GM03348 (cell line): ENCODE data around the gene RPL10.

Experiments
- DNase-seq: peaks from one replicate; pipeline ENCODE4 v3.0.0; 2012; ENCODE audit warnings: low spot score

RPL10 gene

DNA sequence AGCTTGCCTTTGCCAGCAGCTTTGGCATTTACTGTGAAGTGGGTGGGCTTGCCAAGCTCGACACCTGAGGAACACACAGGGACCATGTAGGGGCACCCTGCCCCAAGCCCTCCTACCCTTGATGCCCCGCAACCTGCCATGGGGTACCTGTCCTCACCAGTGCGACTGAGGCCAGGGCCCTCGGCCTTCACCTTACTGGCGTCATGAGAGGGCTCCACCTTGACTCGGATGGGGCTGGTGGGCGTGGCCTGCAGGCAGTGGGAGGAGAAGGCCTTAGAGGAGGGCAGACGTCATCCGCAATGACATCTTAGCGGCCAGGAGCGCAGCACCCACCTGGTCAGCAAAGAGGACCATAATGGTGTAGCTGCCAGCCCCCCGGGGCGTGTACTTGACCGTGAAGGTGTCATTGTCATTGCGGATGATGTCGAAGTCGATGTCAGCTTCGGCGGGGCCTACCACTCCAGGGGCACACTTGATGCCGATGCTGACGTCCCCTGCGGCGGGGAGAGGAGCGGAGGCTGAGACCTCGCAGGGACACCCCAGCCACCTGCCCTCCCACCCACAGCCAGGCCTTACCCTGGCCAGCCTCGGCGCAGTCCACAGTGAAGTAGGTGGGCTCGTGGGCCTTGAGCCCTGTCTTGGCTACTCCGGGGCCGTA, 36.0 kb upstream of the RPL10 start:
- DNase-seq: no peak

DNA sequence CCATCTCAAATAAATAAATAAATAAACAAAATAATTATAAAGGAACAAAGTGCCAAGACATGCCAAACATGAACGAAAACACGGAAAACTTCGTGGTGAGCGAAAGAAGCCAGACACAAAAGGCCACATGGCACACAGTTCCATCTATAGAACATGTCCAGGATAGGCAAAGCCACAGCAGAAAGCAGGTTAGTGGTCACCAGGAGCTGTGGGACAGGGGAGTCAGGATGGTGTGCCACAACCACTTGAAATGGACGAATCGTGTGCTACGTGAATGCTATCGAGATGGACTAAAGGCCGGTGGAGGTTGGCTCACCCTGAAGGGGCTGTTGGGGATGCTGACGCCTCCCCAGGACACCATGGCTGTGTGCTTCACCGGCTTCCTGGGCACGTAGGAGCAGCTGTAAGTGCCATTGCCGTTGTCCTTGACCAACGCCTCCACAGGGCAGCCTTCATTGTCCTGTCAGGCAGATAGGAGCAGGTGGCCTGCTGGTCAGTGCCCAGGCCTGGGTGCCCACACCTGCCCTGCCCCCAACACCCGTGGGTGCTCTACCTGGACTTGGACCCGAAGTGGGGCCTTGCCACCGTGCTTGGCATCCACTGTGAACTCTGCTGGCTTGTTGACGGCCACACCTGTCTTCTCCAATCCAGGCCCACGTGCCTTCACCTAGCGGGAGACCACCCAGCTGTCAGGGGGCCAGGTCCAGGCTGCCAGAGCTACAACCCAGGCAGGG, 34.3 kb upstream of the RPL10 start:
- no peak for DNase-seq

DNA sequence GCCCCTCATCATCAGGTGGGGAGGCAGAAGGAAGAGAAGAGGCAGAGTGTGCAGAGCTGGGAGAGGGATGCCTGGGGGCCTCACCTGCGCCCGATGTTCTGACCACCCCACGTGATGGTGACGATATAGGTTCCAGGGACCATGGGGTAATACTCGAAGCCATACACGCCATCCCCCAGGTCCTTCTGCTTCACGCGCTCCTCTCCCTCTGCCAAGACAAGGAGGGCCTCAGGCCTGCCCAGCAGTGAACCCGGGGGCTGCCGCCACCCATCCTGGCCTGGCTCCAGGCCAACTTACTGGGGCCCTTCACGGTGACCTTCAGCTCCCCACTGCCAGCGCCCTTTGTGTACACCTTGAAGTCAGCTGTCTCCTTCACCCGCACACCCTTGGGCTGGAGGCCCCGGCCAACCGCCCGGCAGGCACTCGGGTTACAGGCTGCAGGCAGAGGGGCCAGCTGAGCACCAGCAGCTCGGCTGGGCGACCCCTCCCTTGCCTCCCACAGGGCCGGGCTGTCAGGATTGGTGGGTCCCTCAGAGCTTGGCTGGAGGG, 33.1 kb upstream of the RPL10 start:
- no peak for DNase-seq

DNA sequence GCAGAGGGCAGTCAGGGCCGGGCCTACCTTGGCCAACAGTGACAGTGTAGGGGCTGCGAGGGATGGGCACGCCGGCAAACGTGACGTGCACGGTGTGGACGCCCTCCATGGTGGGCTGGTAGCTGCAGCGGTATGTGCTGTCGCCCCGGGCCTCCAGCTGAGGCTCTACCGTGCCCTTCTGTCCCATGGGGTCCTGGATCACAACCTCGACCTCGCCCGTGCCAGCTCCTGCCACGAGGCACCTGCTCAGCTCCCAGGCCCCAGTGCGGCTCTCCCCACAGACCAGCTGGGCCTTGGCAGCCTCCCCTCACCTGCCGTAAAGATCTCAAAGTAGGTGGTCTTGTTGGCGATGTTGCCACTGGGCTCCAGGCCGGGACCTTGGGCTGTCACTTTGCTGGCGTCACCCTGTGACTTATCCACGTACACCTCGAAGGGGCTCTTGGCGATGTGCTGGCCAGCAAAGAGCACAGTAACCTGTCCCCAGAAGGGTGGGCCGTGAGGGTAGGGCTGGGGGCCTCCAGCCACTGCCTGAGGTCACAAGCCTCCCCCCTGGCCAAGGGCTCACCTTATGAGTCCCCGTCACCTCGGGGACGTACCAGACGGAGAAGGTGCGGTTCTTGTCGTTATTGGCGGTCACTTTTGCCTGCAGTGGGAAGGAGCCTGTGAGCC, 32.0 kb upstream of the RPL10 start:
- DNase-seq: no peak

DNA sequence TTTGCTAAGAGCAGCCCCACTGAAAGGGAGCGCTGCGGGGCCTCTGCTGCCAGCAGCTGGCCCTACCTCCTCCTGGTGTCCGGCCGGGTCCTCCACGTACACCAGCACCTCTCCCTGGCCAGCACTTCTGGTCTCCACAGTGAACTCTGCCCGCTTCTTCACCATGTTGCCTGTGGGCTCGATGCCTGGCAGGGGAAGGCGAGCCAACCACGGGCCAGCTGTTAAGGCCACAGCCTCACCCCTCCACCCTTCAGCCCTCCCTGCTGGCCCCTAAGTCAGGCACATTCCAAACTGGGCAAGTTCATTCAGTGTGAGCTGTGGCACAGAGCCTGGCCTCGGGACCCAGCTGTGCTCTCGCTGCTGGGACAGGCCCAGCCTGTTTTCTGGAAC, 31.5 kb upstream of the RPL10 start:
- no peak for DNase-seq

DNA sequence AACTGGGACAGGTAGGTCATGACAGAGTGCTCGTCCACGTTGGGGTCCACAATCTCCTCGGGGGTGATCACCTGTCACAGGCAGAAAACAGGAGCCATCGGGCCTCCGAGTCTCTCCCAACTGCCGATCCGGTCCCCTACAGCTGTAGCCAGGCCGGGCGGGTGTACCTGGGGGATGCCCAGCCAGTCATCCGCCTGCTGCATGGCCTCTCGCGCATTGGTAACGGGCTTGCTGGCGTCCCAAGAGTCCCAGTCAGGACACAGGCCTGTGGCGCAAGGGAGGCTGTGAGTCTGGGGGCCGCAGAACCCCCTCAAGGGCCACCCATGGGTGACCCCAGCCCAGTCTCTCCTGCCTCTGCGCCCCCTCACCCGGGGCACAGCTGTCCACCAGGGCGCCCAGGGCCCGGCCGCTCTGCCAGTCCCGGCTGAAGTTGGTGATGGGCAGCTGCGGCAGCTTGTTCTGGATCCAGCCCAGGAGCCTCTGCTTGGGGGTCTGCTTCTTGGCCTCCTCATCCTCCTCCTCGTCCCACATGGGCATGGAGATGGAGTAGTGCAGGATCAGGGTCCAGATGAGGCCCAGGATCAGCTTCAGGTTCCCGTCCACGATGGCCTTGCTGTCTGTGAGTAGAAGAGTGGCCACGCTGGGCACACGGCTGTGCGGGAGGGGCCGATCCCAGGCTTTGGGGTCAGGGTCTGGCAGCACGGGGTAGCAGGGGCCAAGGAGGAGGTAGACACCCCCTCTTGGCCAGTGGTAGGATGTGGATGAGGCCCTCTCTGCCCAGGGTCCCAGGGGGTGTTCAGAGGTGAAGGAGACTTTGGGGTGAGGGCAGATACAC, 30.5 kb upstream of the RPL10 start:
- DNase-seq: no peak

DNA sequence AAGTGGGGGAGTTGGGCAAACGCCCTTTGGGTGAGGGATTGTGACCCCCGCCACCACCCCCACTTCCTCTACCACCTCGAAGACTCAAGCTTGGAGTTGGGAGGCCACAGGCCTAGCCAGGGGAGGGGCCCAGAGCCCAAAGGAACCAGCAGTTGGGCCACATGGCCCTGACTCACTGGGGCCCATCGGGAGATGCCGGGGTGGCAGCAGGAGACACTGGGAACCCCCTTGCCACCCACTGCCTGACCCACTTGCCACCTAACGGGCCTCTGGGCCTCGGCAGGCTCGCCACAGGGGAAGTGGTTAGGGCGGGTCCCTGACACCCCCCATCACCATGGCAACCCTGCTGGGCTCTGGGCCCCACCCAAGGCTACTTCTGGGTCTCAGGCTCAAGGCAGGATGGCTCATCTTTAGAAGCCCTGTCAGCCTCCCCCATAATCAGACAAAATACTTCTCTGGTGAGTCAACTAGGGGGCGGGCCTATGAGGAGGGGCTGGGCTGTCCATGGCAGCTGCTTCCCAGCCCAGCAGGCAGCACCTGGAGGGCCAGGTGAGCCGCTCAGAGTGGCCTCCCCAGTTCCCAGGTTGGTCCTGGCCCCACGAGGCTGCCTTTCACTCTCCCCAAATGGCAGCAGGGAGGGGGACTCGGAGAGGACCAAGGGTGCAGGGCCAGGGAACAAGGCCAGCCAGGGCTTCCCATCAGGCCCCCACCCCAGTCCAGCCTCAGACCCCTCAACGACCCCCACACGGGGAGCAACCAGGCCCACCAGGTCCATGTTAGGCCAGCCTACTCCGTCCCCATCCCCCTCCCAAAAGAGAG, 29.3 kb upstream of the RPL10 start:
- peak; percentile 80 for DNase-seq

DNA sequence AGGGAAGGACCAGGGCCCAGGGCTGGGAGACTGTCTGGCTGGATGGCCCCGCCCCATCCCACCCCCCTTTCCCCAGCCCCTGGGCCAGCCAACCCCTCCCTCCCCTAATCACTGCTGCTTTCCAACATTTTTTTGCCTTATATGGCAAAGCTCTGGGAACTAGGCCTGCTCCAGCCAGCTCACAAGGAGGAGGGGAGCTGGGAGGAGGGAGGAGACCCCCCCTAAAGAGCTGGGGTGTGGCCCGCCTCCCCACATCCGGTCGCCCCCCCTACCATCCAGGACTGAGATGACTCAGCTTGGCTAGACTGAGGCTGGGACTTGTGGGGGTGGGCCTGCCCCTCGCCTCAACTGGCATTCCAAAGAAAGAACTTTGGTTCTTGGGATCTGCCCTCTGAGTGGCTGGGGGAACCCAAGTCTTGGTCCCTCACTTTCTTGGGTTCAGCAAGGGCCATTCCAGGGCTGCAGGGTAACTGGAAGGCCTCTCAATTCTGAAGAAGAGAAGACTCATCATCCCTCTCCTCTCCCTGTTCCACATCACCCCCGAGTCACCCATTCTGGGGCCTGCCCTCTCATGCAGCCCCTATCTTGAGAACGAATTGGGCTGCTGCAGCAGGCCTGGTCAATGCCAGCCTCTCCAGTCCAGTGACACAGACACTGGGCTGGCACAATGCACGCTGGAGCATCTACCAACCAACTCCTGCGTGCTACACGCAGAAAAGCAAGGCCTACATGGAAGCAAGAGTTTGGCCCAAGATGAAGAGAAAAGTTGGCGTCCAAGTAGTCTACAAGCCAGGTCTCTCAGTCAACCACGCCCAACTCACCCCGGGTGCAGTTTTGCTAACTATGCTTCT, 28.5 kb upstream of the RPL10 start:
- DNase-seq: peak; percentile 82

DNA sequence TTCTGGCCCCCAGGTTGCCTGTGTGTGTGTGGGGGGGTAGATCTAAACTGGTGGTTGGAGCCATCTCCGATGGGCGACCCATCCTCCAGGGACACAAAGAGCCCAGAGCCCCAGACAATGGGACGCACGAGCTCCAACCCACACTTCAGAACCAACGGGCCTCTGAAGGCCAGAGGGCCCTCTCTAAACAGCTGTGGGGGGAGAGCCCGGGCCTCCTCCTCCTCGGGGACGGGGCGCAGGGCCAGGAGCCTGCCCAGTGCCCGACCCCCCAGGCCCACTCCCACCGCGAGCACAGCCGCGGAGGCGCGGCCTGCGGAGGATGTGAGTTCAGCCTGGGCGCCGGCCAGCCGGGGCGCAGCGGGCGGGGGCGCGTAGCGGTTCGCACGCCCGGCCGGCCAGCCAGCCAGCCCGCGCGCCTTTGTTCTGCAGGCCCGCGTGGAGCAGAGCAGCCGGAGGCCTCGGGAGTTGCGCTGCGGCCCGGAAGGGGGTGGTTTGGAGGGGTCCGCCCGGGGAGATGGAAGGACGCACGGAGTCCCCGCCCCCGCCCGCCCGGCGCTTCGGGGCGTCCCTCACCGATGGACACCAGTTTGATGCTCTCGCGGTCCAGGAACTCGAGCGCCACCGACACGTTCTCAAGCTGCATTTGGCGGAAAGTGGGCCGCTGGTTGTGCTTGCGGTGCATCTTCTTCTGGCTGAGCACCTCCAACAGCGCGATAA, 27.7 kb upstream of the RPL10 start:
- DNase-seq: no peak

DNA sequence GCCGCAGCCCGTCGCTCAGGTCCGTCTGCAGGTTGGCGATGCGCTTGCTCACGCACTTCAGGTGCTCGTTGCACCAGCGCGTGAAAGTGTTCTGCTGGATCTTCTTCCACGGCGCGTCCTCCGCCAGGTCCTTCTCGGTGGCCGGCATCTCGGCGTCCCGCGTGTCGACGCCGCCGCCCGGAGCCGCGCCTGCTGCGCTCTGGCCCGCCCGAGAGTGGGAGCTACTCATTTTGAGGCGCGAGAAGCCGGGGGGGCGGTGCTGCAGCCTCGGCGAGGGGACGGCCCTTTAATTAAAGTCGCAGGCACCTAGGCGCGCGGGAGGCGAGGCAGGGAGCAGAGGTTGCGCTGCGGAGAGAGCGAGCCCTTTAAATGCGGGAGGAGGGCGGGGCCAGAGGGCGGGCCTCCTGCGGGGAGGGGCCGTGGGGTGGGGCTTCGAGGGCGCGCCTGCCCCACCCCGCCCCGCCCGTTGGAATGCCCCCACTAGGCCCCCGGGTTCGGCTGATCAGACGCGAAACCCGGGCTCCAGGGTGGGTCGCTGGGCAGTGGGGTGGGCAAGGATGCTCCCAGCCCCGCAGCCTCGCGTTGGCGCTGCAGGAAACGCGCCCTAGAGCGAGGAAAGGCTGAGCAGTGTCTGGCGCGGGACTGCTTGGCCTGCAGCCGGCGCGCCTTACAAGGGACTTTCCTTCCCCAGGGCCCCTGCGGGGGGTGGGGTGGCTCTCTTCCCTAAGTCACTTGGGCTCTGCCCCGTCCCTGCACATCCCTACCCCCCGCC, 27.0 kb upstream of the RPL10 start:
- DNase-seq: peak; percentile 84

DNA sequence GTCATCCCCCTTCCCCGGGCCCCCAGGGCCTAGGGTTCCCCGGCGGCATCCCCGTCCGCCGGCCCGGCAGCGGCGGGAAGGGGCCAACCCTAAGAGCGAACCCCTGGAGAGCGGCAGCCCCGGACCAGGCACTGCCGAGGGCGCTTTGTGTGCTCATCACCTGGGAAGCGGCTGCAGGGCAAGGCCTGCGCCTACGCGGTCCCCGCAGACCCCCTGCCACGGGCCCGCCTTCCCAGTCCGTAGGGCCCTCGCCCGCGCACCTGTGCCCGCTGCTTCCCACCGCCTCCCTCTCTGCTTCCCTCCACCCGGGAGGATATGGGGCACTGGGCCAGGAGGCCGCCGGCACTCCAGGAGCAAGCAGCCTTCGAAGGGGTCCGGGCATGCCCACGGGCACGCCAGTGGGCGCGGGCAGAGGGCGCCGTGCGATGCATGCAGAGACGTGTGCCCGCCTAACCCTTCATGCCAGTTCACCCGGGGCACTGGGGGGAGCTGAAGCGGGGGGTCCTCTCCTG, 26.3 kb upstream of the RPL10 start:
- no peak for DNase-seq

DNA sequence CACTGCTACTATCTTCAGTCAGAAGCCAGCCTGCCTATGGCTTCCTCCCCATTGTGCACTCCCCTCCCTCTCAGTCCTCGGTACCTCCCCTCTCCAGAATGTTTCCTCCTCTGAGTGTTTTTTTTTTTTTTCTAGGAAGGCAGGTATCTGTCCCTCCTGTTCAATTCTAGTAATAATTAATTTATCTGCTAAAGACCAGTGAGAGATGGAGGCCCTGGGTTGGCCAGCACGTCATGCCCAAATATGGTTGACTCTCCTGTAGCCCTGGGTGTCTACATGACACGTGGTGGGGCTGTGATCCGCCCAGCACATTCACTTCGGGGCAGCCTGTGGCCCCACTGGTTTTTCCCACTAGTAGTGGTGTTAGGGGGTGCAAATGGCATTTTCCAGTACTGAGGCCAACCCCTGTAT, 25.6 kb upstream of the RPL10 start:
- no peak for DNase-seq

DNA sequence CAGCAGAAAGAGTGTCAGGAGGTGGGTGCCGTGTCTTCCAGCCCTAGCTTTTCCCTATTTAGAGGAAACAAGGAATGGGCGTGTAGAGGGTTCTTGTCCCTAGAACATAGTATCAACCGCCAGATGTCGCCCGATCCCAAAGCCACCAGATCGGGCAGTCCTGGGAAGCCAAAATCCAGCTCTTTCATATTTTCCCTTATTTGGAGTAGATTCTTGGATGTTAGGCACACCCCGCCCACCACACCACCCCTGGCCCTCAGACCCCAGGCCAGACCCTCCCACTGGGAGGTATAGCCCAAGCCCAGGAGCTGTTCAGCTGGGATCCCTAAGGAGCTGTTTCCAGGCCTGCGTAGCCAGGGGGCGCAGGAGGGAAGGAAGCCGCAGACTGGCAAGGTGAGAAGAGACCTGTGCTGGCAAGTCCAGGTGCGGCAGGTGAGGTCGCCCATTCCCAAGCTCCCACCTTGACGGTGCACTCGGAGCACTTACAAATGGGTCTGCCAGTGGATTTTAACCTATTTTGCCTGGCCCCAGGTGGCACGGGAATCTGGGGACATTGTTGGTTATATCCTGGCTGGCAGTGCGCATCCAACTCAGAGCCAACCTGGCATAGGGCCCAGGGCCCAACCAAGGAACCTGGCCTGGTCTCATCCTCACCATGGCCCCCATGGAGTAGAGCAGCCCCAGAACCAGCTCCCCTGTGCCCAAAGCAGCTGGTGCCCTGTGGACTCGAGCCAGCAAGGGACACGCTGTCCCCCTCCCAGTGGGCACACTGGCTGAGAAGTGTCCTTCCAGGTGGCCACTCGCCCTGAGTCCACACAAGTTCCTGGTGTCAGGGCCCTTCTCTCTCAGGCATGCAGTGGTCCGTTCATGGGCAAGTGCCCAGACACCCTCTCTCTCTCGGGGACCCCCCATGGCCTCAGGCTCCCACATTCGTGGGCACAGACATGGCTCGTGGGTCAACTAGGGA, 24.6 kb upstream of the RPL10 start:
- peak; percentile 64 for DNase-seq

DNA sequence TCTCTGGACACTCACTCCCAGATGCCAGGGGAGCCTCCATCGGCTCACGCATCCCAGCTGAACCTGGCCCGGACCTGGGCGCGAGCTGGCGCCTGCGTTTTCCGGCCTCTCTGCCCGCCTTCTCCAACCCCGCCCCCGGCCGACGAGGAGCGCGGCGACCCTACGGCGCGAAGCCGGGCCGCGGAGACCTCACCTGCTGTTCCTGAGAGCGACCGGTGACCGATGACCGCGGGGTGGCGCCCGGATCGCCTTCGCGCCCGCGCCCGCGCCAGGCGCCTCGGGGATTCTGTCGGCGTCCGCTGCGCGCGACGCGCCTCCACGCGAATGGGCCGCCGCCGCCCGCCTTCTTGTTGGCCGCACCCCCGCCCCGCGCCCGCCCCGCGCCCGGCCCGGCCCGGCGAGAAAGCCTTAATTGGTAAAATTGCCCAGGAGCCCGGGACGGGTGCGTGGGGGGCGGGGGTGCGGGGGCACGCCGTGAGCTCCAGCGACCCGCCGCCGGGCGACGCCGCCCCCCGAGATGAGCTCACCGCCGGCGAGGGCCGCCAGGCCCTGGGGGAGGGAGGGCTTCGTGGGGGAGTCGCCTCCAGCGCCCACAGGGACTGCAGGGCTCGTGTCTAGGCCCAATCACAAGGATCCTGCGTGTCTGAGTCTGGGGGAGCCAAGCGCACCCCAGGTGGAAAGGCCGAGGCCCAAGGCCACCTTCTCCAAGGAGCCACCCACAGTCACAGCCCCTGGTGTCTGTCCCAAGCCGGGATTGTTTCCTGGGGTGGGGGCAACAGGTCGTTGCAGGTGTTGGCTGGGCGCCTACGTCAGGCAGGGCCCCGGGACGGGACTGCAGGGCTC, 23.6 kb upstream of the RPL10 start, which contains the start of gene FLNA:
FLNA (minus strand) TSS at position 322 of the 843 bp plus-strand sequence. CDS start 3,389 bp downstream, outside the sequence.
- no peak for DNase-seq

DNA sequence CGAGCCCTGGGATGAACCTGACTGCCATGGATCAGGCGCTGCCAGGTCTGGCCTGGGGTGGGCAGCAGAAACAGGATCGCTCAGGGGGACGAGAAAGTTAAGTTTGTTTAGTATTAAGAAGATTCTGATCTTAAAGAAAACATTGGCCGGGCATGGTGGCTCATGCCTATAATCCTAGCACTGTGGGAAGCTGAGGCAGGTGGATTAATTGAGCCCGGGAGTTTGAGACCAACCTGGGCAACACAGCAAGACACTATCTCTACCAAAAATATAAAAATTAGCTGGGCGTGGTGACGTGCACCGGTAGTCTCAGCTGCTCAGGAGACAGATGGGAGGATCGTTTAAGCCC, 23.0 kb upstream of the RPL10 start:
- no peak for DNase-seq

DNA sequence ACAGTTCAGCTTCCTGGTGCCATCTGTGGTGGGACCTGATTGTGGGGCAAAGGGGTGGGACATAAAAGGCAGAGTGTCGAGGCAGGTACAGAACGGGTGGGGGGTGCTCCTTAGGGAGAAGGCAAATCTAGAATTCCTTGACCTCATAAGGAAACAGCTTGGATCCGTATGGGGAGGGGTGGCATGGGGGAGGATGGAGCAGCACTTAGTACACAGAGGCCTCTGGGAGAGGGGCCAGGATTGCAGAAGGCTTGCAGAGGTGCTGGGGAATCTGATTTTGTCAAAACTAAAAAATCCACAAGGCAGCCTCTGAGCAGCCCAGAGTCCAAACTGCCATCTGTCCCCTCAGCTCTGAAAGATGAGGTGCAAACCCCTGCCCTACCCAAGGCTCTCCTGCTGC, 21.4 kb upstream of the RPL10 start:
- DNase-seq: no peak
